HG03354 (cell line): ENCODE results near the gene COLQ.
"Not testable (repeated sequence)": the region's sequence is repeated elsewhere in the genome, so short reads cannot be mapped to it uniquely, and the experiment has no call there.

Experiments used
- ATAC-seq: cut with Tn5 transposase; IDR thresholded peaks from one replicate; pipeline ENCODE4 v1.9.1; 2021; ENCODE audit warnings: mild to moderate bottlenecking; ENCODE audit not compliant: unreplicated experiment, poor library complexity, severe bottlenecking

COLQ gene

GRCh38 chr3:15495461-15496340, 25.8 kb downstream of the COLQ start:
- ATAC-seq = no peak

- ATAC-seq = no peak
Measured at GRCh38 chr3:15493436-15493835, 28.1 kb downstream of the COLQ start.

- no peak for ATAC-seq
Measured at GRCh38 chr3:15492847-15493360, 28.6 kb downstream of the COLQ start.

GRCh38 chr3:15491143-15491542, 30.4 kb downstream of the COLQ start:
- no peak for ATAC-seq

- no peak for ATAC-seq
Measured at GRCh38 chr3:15490158-15490557, 31.3 kb downstream of the COLQ start.

- no peak for ATAC-seq
Measured at GRCh38 chr3:15488002-15488401, 33.5 kb downstream of the COLQ start.

GRCh38 chr3:15486979-15487378, 34.5 kb downstream of the COLQ start:
- no peak for ATAC-seq

GRCh38 chr3:15486020-15486419, 35.5 kb downstream of the COLQ start:
- ATAC-seq = no peak

- ATAC-seq = not testable (repeated sequence)
Measured at GRCh38 chr3:15484551-15484950, 37.0 kb downstream of the COLQ start.

- ATAC-seq = no peak
Measured at GRCh38 chr3:15479400-15480224, 41.9 kb downstream of the COLQ start.

- ATAC-seq = no peak
Measured at GRCh38 chr3:15478640-15478979, 42.9 kb downstream of the COLQ start.

- ATAC-seq = no peak
Measured at GRCh38 chr3:15477951-15478639, 43.4 kb downstream of the COLQ start.

GRCh38 chr3:15476378-15476777, 45.1 kb downstream of the COLQ start:
- ATAC-seq = no peak

- ATAC-seq = no peak
Measured at GRCh38 chr3:15475161-15475560, 46.3 kb downstream of the COLQ start.

GRCh38 chr3:15471861-15472260, 49.6 kb downstream of the COLQ start:
- no peak for ATAC-seq

GRCh38 chr3:15470849-15471248, 50.7 kb downstream of the COLQ start:
- ATAC-seq = no peak

GRCh38 chr3:15470261-15470660, 51.2 kb downstream of the COLQ start:
- ATAC-seq = no peak

GRCh38 chr3:15467227-15468181, 54.0 kb downstream of the COLQ start:
- no peak for ATAC-seq
